Neural crest cell (in vitro differentiated cells): ENCODE measurements around the gene PSG3. TPM values are rescaled to one million over a fixed set of nuclear protein-coding genes. Genes with fewer than 3 reads are reported as not detected.
A peak's percentile ranks its signal among the peaks of the same experiment; 100 is the strongest.
"Not testable (repeated sequence)": the region's sequence is repeated elsewhere in the genome, so short reads cannot be mapped to it uniquely, and the experiment has no call there.

Source experiments
- DNase-seq: peaks from one replicate; pipeline ENCODE4 v3.0.0; 2021; ENCODE audit warnings: low read depth, mixed read lengths, low spot score
- H3K27ac Mint-ChIP-seq: one replicate; pipeline ENCODE4 v1.8.0; 2021; ENCODE audit warnings: mild to moderate bottlenecking, mixed read lengths; ENCODE audit not compliant: unreplicated experiment
- H3K27me3 Mint-ChIP-seq: 2 replicates; pipeline ENCODE4 v1.8.0; 2021; ENCODE audit warnings: low read depth, mild to moderate bottlenecking, mixed read lengths
- H3K36me3 Mint-ChIP-seq: 2 replicates; pipeline ENCODE4 v1.8.0; 2021; ENCODE audit warnings: low read depth, mild to moderate bottlenecking, mixed read lengths
- H3K4me1 Mint-ChIP-seq: 2 replicates; pipeline ENCODE4 v1.8.0; 2021; ENCODE audit warnings: mixed read lengths
- H3K4me3 Mint-ChIP-seq: one replicate; pipeline ENCODE4 v1.8.0; 2021; ENCODE audit warnings: mild to moderate bottlenecking, mixed read lengths
- H3K9me3 Mint-ChIP-seq: 2 replicates; pipeline ENCODE4 v1.8.0; 2021; ENCODE audit warnings: mixed read lengths
- total RNA-seq: library from RNA; stranded (reverse); gene quantifications from 2 replicates; pipeline ENCODE4 v1.2.1, GENCODE V29; 2021
- TF ChIP-seq, protein P1 (sequence below): fragments of 200-600 bp; sonication (generic); conservative IDR thresholded peaks from 2 replicates; pipeline ENCODE4 v1.5.0; 2021; ENCODE audit warnings: antibody characterized with exemption, mild to moderate bottlenecking

Gene PSG3
- total RNA-seq, 1 donor from 2014 or later: not detected

DNA sequence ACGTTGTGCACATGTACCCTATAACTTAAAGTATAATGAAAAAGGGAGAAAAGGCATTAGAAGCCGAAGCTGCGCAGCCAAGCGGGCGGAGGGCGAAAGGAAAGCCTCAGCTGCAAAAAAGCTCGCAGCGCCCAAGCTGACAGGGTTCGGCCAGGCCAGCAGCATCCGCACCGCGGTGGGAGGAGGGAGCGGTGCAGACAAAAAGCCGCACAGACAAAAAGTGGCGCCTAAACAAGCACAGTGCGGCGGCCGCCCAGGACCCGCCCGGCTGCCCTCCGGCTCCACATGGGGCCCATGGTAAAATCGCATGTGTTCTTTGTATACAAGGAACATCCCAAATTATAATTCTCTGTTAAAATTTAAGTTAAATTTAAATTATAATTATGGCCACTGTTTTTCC, 42.4 kb downstream of the PSG3 start:
- TF ChIP-seq, protein P1, sequence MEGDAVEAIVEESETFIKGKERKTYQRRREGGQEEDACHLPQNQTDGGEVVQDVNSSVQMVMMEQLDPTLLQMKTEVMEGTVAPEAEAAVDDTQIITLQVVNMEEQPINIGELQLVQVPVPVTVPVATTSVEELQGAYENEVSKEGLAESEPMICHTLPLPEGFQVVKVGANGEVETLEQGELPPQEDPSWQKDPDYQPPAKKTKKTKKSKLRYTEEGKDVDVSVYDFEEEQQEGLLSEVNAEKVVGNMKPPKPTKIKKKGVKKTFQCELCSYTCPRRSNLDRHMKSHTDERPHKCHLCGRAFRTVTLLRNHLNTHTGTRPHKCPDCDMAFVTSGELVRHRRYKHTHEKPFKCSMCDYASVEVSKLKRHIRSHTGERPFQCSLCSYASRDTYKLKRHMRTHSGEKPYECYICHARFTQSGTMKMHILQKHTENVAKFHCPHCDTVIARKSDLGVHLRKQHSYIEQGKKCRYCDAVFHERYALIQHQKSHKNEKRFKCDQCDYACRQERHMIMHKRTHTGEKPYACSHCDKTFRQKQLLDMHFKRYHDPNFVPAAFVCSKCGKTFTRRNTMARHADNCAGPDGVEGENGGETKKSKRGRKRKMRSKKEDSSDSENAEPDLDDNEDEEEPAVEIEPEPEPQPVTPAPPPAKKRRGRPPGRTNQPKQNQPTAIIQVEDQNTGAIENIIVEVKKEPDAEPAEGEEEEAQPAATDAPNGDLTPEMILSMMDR: no peak
- peaks cover 4% of the 10 kb centered on the region for H3K36me3 Mint-ChIP-seq
- H3K4me1 Mint-ChIP-seq: no peaks in the 10 kb centered on the region
- H3K27ac Mint-ChIP-seq: no peak overlapping the region
- peaks cover 13% of the 10 kb centered on the region for H3K9me3 Mint-ChIP-seq
- no peak for DNase-seq
- no peaks in the 10 kb centered on the region for H3K27me3 Mint-ChIP-seq
- no peak overlapping the region for H3K4me3 Mint-ChIP-seq

DNA sequence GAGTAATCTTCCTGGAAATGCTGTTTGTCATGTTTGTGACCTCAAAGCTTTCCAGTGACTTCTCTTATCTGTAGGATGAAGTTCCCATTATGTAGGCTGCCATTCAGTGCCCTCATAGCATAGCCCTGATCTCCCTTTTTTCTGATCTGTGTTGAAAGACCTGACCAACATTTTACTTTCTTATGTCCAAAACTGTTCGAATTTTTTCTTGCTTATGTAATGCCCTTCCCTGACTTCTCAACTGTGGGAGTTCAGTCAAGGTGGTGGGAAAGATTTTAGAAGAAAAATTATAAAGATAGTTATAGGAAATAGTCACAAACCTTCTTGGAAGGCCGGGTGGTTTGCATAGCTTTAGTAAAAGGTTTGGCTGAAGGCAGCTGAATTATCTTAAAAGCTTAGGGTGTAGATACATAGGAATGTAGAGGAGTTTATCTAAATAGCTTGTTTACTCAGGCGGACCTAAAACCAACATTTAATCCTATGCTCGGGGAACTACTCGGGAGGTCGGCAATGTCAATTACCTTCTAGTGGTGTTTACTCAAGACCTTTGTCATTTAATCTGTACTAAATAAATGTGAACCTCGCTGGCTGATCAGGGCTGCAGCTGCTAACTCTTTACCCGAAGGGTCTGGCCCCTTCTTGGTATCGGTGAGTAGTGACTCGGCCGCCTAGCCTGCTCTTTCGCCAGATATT, 44.3 kb downstream of the PSG3 start:
- Mint-ChIP-seq H3K36me3 (peaks cover 6% of the 10 kb centered on the region), H3K4me1 (no peaks in the 10 kb centered on the region), H3K4me3 (no peak overlapping the region), H3K9me3 (peaks cover 17% of the 10 kb centered on the region), H3K27ac (no peak overlapping the region), H3K27me3 (no peaks in the 10 kb centered on the region)
- DNase-seq: no peak
- TF ChIP-seq, protein P1: no peak

DNA sequence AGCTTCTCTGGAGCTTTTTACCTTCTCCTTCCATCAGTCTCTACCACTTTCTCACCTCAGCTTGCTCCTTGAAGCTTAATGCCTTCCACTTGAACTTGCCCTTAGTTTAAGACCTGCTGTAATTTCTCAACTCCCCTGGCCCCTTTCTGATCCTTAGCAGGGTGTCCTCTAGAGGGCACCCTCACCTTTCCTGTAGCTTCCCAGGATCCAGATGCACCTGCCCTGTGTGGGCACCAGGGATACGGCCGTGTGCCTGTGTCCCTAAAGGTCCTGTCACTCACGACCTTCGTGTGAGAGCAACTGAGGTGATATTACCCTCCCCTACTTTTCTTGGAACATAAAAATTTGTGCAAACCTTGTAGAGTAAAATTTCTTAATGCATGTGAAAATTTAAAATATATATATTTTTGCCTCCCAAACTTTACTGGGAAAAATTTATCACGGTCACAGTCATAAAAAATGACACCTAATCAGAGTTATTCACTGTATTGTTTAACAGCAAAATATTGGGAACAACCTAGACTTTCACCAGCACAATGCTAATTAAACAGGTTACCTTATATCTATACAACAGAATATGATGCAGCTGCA, 46.4 kb downstream of the PSG3 start:
- H3K27me3 Mint-ChIP-seq: no peaks in the 10 kb centered on the region
- H3K4me3 Mint-ChIP-seq: no peak overlapping the region
- H3K36me3 Mint-ChIP-seq: peaks cover 6% of the 10 kb centered on the region
- DNase-seq: no peak
- H3K9me3 Mint-ChIP-seq: peaks cover 19% of the 10 kb centered on the region
- TF ChIP-seq, protein P1: no peak
- H3K27ac Mint-ChIP-seq: no peak overlapping the region
- no peaks in the 10 kb centered on the region for H3K4me1 Mint-ChIP-seq

DNA sequence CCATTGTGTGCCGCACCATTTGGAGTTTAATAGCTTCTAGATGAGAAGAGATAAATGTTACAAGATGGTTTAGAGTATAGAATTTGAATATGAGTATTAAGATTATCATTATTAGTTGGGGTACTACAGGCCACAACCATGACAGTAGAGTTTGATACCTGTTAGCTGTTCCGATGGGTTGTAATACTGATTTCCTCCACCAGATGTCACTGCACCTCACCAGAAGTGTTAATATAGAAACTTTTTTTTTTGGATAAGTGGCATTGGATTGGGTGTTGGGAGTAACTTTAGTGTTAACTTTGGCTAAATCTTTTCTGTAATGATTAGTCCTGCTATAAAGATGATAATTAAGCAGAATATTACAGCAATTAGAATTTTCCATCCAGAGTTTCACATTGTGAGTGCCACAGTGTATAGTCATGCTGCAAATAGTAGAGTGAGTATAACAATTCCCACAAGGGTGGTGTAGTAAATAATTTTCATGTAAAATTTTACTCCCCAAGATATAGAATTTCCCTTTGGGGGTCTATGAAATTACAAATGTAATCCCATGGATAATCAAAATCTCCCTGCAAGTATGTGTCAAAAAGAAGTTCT, 56.3 kb downstream of the PSG3 start:
- DNase-seq: peak; percentile 11
- Mint-ChIP-seq H3K27me3 (no peaks in the 10 kb centered on the region), H3K27ac (no peak overlapping the region), H3K9me3 (peaks cover 28% of the 10 kb centered on the region), H3K4me1 (no peaks in the 10 kb centered on the region), H3K4me3 (no peak overlapping the region), H3K36me3 (peaks cover 7% of the 10 kb centered on the region)
- TF ChIP-seq, protein P1: peak; percentile 65

DNA sequence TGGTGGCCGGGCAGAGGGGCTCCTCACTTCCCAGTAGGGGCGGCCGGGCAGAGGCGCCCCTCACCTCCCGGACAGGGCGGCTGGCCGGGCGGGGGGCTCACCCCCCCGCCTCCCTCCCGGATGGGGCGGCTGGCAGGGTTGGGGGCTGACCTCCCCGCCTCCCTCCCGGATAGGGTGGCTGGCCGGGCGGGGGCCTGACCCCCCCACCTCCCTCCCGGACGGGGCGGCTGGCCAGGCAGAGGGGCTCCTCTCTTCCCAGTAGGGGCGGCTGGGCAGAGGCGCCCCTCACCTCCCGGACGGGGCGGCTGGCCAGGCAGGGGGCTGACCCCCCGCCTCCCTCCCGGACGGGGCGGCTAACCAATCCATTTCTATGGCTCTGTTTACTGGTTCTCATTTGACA, 64.0 kb downstream of the PSG3 start:
- H3K27me3 Mint-ChIP-seq, DNase-seq, H3K4me3 Mint-ChIP-seq, H3K27ac Mint-ChIP-seq, H3K36me3 Mint-ChIP-seq, H3K4me1 Mint-ChIP-seq: not testable (repeated sequence)
- peaks cover 26% of the 10 kb centered on the region for H3K9me3 Mint-ChIP-seq

DNA sequence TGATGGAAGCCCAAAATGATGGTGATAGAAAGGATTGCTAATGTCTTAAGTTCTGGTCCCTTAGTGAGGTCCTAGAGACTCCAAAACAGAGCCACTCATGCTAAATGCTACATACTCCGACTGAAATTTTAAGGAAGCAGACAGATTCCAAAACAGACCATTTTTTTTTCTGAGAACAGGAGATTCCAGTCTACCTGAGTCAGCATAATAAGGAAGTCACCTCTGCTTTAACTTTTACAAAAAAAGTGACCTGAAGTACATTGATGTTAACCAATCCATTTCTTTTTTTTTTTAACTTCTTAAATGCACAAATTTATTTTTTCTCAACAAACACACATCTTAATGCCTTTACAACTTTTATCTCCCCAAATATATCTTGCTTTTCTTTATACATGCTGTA, 65.7 kb downstream of the PSG3 start:
- H3K4me1 Mint-ChIP-seq, DNase-seq, H3K4me3 Mint-ChIP-seq, H3K36me3 Mint-ChIP-seq, H3K27ac Mint-ChIP-seq, H3K27me3 Mint-ChIP-seq: not testable (repeated sequence)
- peaks cover 27% of the 10 kb centered on the region for H3K9me3 Mint-ChIP-seq

Other genes starting within 250 kb of the PSG3 start
- not detected in 2 replicates for gene CEACAM1, start 212.0 kb downstream of the PSG3 start, total RNA-seq
- gene CEACAM8, start 145.6 kb downstream of the PSG3 start, total RNA-seq: not detected in 2 replicates
- not detected in 2 replicates for gene PSG8, start 25.2 kb upstream of the PSG3 start, total RNA-seq
- not detected in 2 replicates for gene PSG1, start 139.2 kb upstream of the PSG3 start, total RNA-seq
- not detected in 2 replicates for gene PSG6, start 177.4 kb upstream of the PSG3 start, total RNA-seq
- not detected in 2 replicates for gene PSG7, start 196.7 kb upstream of the PSG3 start, total RNA-seq